Ovary (tissue), 3 donors: ENCODE results near the gene RASGRP4.

Source experiments
- POLR2A ChIP-seq: fragments of 450-650 bp; IDR thresholded peaks from one replicate; pipeline ENCODE4 v1.6.1; 2017; ENCODE audit warnings: antibody characterized with exemption, mild to moderate bottlenecking, moderate library complexity
- TF ChIP-seq, protein P1 (sequence below), 3 donors: fragments of 450-650 bp in 2 of 3; fragments of 200-600 bp in 1 of 3; IDR thresholded peaks; one replicate each; pipeline versions ENCODE4 v1.5.1 to v1.8.0; 2016 to 2022; ENCODE audit warnings: antibody characterized with exemption in 3 of 3, mild to moderate bottlenecking in 1 of 3
- donor health status: DM: no; HTN: no; CAD: no.

DNA sequence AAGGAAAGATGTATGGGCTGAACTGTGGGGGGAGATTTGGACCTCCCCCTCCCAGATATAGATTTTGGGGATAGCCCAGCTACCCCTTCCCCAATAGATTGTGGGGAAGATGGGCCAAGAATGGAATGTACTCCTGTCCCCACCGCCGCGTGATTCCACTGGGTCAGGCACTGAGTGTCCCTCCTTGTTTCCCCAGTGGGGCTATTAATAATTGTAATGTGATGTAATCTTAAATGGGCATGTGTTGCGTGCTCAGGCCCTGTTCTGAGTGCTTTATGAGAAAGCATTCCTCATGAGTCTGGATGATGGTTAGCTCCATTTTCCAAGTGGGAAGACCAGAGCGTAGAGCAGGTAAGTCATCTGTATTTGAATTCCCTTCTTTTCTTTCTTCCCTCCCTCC is 50.3 kb downstream of the RASGRP4 start:
- no peak for TF ChIP-seq POLR2A
- TF ChIP-seq, protein P1, sequence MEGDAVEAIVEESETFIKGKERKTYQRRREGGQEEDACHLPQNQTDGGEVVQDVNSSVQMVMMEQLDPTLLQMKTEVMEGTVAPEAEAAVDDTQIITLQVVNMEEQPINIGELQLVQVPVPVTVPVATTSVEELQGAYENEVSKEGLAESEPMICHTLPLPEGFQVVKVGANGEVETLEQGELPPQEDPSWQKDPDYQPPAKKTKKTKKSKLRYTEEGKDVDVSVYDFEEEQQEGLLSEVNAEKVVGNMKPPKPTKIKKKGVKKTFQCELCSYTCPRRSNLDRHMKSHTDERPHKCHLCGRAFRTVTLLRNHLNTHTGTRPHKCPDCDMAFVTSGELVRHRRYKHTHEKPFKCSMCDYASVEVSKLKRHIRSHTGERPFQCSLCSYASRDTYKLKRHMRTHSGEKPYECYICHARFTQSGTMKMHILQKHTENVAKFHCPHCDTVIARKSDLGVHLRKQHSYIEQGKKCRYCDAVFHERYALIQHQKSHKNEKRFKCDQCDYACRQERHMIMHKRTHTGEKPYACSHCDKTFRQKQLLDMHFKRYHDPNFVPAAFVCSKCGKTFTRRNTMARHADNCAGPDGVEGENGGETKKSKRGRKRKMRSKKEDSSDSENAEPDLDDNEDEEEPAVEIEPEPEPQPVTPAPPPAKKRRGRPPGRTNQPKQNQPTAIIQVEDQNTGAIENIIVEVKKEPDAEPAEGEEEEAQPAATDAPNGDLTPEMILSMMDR (IDR thresholded peaks at IDR 0.05), result no peak
